ENCODE data around the gene SBK1. TPM values are rescaled to one million over a fixed set of nuclear protein-coding genes. Genes with fewer than 3 reads are reported as not detected.

Gene SBK1
- polyA plus RNA-seq, 2 of the 4 experiments (the other 2 are of a cell fraction) = 0.13 to 0.43 TPM

DNA sequence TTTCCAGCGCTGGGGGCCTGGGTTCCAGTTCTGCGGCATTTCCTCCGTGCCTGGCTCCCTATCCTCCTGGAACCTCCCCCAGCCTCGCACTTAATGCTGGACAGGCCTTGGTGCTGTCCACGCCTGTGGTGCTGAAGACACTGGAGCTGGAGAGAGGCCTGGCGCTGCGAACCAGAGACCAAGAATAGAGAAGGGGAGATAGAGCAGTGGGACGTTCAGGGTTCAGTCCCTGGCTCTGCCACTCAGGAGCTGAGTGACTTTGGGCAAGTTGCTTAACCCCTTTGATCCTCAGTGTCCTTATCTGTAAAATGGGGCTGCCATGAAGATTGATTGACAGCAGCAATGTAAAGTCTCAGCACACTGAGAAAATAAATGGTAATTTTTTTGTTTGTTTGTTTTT is 11.9 kb downstream of the SBK1 start:
- ATAC-seq (peak; percentile 67 to 69; a peak in 3 of 6 replicates), FAIRE-seq (no peak), DNase-seq (ENCODE audit: low read depth in 1 of 2, low spot score in 1 of 2) (peak in 1 of 2 experiments; percentile 35)
- no peak overlapping the region for H3K4me3 ChIP-seq
- H3K9me3 ChIP-seq = no peaks in the 10 kb centered on the region
- 51% methylated on average over 8 of the region's 8 CpGs for whole genome bisulfite sequencing (ENCODE audit: missing lambda C conversion rate)
- TF ChIP-seq ZSCAN20 (CRISPR knock-in tag; IDR thresholded peaks at IDR 0.05) (no peak), RCOR1 (IDR thresholded peaks at IDR 0.05; ENCODE audit: low read depth, low read length) (no peak), NR3C1 (IDR thresholded peaks at IDR 0.05) (no peak), HOXB13 (CRISPR knock-in tag; IDR thresholded peaks at IDR 0.05; ENCODE audit: low read depth) (0 out of 2 replicates have a peak, but pooled peaks have one; percentile 28), EHMT2 (IDR thresholded peaks at IDR 0.05; ENCODE audit: low read depth) (peak; percentile 82; the same call in 1 of the 2 replicates), GATA3 (IDR thresholded peaks at IDR 0.05; ENCODE audit: borderline replicate concordance) (no peak)
- TF ChIP-seq, protein P1, sequence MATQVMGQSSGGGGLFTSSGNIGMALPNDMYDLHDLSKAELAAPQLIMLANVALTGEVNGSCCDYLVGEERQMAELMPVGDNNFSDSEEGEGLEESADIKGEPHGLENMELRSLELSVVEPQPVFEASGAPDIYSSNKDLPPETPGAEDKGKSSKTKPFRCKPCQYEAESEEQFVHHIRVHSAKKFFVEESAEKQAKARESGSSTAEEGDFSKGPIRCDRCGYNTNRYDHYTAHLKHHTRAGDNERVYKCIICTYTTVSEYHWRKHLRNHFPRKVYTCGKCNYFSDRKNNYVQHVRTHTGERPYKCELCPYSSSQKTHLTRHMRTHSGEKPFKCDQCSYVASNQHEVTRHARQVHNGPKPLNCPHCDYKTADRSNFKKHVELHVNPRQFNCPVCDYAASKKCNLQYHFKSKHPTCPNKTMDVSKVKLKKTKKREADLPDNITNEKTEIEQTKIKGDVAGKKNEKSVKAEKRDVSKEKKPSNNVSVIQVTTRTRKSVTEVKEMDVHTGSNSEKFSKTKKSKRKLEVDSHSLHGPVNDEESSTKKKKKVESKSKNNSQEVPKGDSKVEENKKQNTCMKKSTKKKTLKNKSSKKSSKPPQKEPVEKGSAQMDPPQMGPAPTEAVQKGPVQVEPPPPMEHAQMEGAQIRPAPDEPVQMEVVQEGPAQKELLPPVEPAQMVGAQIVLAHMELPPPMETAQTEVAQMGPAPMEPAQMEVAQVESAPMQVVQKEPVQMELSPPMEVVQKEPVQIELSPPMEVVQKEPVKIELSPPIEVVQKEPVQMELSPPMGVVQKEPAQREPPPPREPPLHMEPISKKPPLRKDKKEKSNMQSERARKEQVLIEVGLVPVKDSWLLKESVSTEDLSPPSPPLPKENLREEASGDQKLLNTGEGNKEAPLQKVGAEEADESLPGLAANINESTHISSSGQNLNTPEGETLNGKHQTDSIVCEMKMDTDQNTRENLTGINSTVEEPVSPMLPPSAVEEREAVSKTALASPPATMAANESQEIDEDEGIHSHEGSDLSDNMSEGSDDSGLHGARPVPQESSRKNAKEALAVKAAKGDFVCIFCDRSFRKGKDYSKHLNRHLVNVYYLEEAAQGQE (IDR thresholded peaks at IDR 0.05) = peak; percentile 96
- TF ChIP-seq, protein P2, sequence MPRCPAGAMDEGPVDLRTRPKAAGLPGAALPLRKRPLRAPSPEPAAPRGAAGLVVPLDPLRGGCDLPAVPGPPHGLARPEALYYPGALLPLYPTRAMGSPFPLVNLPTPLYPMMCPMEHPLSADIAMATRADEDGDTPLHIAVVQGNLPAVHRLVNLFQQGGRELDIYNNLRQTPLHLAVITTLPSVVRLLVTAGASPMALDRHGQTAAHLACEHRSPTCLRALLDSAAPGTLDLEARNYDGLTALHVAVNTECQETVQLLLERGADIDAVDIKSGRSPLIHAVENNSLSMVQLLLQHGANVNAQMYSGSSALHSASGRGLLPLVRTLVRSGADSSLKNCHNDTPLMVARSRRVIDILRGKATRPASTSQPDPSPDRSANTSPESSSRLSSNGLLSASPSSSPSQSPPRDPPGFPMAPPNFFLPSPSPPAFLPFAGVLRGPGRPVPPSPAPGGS (IDR thresholded peaks at IDR 0.05) = no peak
- ChIA-PET CTCF (interaction anchor here (0.6 to 42.1 kb wide), 4 partner anchors 2 to 675 kb away, joined by 3 to 864 read pairs (median 434); partner anchors contain the start of gene SBK1), POLR2A (no interaction called here)
- no peaks in the 10 kb centered on the region for H3K4me1 ChIP-seq
- no peak overlapping the region for H3K4me2 ChIP-seq
- H3K27ac ChIP-seq = no peak overlapping the region

DNA sequence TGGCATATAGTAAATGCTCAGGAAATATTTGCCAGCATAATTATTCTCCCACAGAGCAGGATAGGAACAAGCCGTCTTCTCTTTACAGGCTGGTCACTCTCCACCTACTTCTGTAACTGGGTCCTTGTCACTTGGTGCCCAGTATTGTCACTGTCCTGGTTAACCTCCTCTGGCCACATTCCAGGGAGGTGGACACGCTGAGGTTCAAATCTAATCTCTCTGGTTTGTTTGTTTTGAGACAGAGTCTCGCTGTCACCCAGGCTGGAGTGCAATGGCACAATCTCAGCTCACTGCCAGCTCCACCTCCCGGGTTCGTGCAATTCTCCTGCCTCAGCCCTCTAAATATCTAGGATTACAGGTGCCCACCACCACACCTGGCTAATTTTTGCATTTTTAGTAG is 15.6 kb downstream of the SBK1 start:
- no peak overlapping the region for H3K4me2 ChIP-seq
- TF ChIP-seq MAFK (IDR thresholded peaks at IDR 0.05; ENCODE audit: partially characterized antibody) (no peak), ESRRA (IDR thresholded peaks at IDR 0.05; ENCODE audit: borderline replicate concordance, low read length) (no peak), HOXB5 (CRISPR knock-in tag; IDR thresholded peaks at IDR 0.05) (no peak), ZFP36 (IDR thresholded peaks at IDR 0.05; ENCODE audit: borderline replicate concordance, partially characterized antibody) (no peak), RNF2 (IDR thresholded peaks at IDR 0.05; ENCODE audit: borderline replicate concordance, low read depth) (no peak), EHMT2 (IDR thresholded peaks at IDR 0.05; ENCODE audit: low read depth) (no peak), HDAC2 (IDR thresholded peaks at IDR 0.05) (no peak), RCOR1 (IDR thresholded peaks at IDR 0.05; ENCODE audit: low read depth, low read length) (no peak), RFX5 (IDR thresholded peaks at IDR 0.05) (no peak), KDM5A (IDR thresholded peaks at IDR 0.05) (no peak), EP300 (IDR thresholded peaks at IDR 0.05) (no peak), FOXS1 (CRISPR knock-in tag; IDR thresholded peaks at IDR 0.05) (no peak), FOSL2 (IDR thresholded peaks at IDR 0.05) (no peak), FOSL2 (CRISPR knock-in tag; IDR thresholded peaks at IDR 0.05) (no peak), CHD4 (IDR thresholded peaks at IDR 0.05; ENCODE audit: borderline replicate concordance) (no peak)
- TF ChIP-seq, protein P3, sequence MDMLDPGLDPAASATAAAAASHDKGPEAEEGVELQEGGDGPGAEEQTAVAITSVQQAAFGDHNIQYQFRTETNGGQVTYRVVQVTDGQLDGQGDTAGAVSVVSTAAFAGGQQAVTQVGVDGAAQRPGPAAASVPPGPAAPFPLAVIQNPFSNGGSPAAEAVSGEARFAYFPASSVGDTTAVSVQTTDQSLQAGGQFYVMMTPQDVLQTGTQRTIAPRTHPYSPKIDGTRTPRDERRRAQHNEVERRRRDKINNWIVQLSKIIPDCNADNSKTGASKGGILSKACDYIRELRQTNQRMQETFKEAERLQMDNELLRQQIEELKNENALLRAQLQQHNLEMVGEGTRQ (IDR thresholded peaks at IDR 0.05) = no peak
- no peaks in the 10 kb centered on the region for H3K9me3 ChIP-seq
- DNase-seq (ENCODE audit: low read depth in 1 of 2, low spot score in 1 of 2) (no peak), ATAC-seq (no peak), FAIRE-seq (no peak)
- ChIA-PET CTCF (interaction anchor here (32.1 to 42.1 kb wide), 2 partner anchors 1 to 15 kb away, joined by 864 read pairs; partner anchors contain the start of gene SBK1), POLR2A (no interaction called here)
- no peak overlapping the region for H3K27ac ChIP-seq
- no peaks in the 10 kb centered on the region for H3K4me1 ChIP-seq
- 31% methylated on average over 5 of the region's 5 CpGs for WGBS (ENCODE audit: missing lambda C conversion rate)
- no peak overlapping the region for H3K4me3 ChIP-seq
